ENCODE results near the gene GPR119.

DNA sequence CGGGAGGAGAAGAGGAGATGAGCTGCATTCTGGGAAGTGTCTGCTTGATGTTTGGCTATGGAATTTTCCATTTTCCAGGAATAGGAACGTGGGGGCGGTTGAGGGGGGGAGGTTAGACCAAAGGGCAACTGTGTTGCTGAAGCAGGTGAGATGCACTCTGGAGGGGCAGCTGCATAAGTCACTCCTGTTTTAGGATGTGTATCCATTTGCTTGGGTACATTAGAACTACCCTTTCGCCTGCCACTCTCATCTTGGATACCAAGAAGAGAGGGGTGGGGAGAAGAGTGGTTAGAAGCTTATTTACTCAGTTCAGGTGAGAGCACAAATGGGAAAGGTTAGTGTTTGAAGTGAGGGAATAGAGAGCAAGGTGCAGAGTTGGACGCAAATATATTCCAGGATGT, 934 bp upstream of the GPR119 start:
- TF ChIP-seq EZH2phosphoT487 (IDR thresholded peaks at IDR 0.05; ENCODE audit: insufficient read depth, low read depth) (no peak), EZH2 (IDR thresholded peaks at IDR 0.05; ENCODE audit: insufficient read depth, poor library complexity, severe bottlenecking) (no peak)

Data from GM23248 (cell line).